A549 (cell line): ENCODE results near the gene SLC35D1. TPM values are rescaled to one million over a fixed set of nuclear protein-coding genes. Genes with fewer than 3 reads are reported as not detected.

Experiments used
- ATAC-seq, 2 experiments: fragments of 200-7000 bp in 1 of 2; fragments of >200 bp in 1 of 2; cut with Nextera tagmentation in 1 of 2; cut with Tn5 transposase in 1 of 2; 3 replicates each; pipeline versions ENCODE4 v1.8.0 to v1.9.1; 2018 to 2020; ENCODE audit warnings: mild to moderate bottlenecking in 1 of 2, moderate library complexity in 1 of 2
- CTCF ChIA-PET: fragments of 300-600 bp; sonication (Branson Sonifier 250); formaldehyde crosslinking; extraction: SDS; loops from one replicate; lab custom pipeline; 2021; ENCODE audit warnings: antibody characterized with exemption, inconsistent platforms; lab: Yijun Ruan, JAX
- POLR2A ChIA-PET: fragments of 350-600 bp; formaldehyde crosslinking; extraction: SDS; loops from one replicate; lab custom pipeline; 2021; ENCODE audit warnings: antibody characterized with exemption, inconsistent platforms; lab: Yijun Ruan, JAX
- DNase-seq, 2 experiments: peaks; one replicate each; pipeline versions ENCODE4 v3.0.0 to v3.0.0-alpha.2; 2011 to 2016; ENCODE audit warnings: low read depth in 1 of 2, low spot score in 1 of 2
- FAIRE-seq: peaks from 2 replicates; lab custom pipeline; 2011; peaks lifted over from hg19 to GRCh38; lab: Jason Lieb, UNC
- H3K27ac ChIP-seq, 2 experiments: fragments of >200 bp; sonication (Bioruptor Twin); formaldehyde crosslinking; 3 replicates each; pipeline ENCODE4 v1.5.1; 2016 to 2017
- H3K4me1 ChIP-seq: fragments of >200 bp; sonication (Bioruptor Twin); formaldehyde crosslinking; 3 replicates; pipeline ENCODE4 v1.6.1; 2016
- H3K4me2 ChIP-seq: fragments of >200 bp; sonication (Bioruptor Twin); formaldehyde crosslinking; 3 replicates; pipeline ENCODE4 v1.6.1; 2016
- H3K4me3 ChIP-seq: fragments of >200 bp; sonication (Bioruptor Twin); formaldehyde crosslinking; 3 replicates; pipeline ENCODE4 v1.5.1; 2016
- H3K9me3 ChIP-seq: fragments of >200 bp; sonication (Bioruptor Twin); formaldehyde crosslinking; 3 replicates; pipeline ENCODE4 v1.6.1; 2016
- ATOH8 ChIP-seq: fragments of 250-450 bp; sonication (Bioruptor Pico); IDR thresholded peaks from 2 replicates; pipeline ENCODE4 v1.5.0; 2020; ENCODE audit warnings: low read depth, mild to moderate bottlenecking, moderate library complexity
- BCL3 ChIP-seq: fragments of >200 bp; sonication (Bioruptor Twin); formaldehyde crosslinking; IDR thresholded peaks from 3 replicates; pipeline ENCODE4 v1.6.1; 2016
- BHLHE40 ChIP-seq: IDR thresholded peaks from 2 replicates; pipeline ENCODE4 v1.6.1; 2012; ENCODE audit warnings: low read depth, low read length, inconsistent platforms
- CBX8 ChIP-seq: fragments of 200-600 bp; sonication (generic); IDR thresholded peaks from 2 replicates; pipeline ENCODE4 v1.6.1; 2016
- CTCF ChIP-seq: fragments of >200 bp; sonication (Bioruptor Twin); formaldehyde crosslinking; IDR thresholded peaks from 3 replicates; pipeline ENCODE4 v1.5.1; 2016
- EHMT2 ChIP-seq: fragments of 200-600 bp; sonication (generic); IDR thresholded peaks from 2 replicates; pipeline ENCODE4 v1.6.1; 2016; ENCODE audit warnings: antibody characterized with exemption, low read depth, mild to moderate bottlenecking, moderate library complexity
- ELK1 ChIP-seq: fragments of 150-350 bp; IDR thresholded peaks from 2 replicates; pipeline ENCODE4 v1.6.1; 2014; ENCODE audit warnings: low read depth, mild to moderate bottlenecking, low read length
- JUN ChIP-seq, 2 experiments: fragments of >200 bp; sonication (Bioruptor Twin); formaldehyde crosslinking; IDR thresholded peaks; 2 replicates in 1 of 2; 3 replicates in 1 of 2; pipeline ENCODE4 v1.6.1; 2016 to 2017
- MYC ChIP-seq: IDR thresholded peaks from 2 replicates; pipeline ENCODE4 v1.6.1; 2012; ENCODE audit warnings: mild to moderate bottlenecking, inconsistent platforms, low read length, improper control_type of control experiment, borderline replicate concordance
- PHF8 ChIP-seq: fragments of 200-600 bp; sonication (generic); IDR thresholded peaks from 2 replicates; pipeline ENCODE4 v1.6.1; 2016; ENCODE audit warnings: low read depth, mild to moderate bottlenecking, antibody characterized with exemption, moderate library complexity, borderline replicate concordance
- RAD21 ChIP-seq, 2 experiments: fragments of >200 bp in 1 of 2; sonication (Bioruptor Twin) in 1 of 2; formaldehyde crosslinking in 1 of 2; IDR thresholded peaks in 1 of 2; conservative IDR thresholded peaks in 1 of 2; 2 replicates in 1 of 2; 3 replicates in 1 of 2; pipeline ENCODE4 v1.6.1; 2012 to 2018; ENCODE audit warnings: inconsistent platforms in 1 of 2
- RARB ChIP-seq: fragments of 250-450 bp; sonication (Bioruptor Pico); IDR thresholded peaks from 2 replicates; pipeline ENCODE4 v1.8.0; 2021; ENCODE audit warnings: mild to moderate bottlenecking, moderate library complexity
- RFX5 ChIP-seq: fragments of 450-650 bp; IDR thresholded peaks from 2 replicates; pipeline ENCODE4 v1.7.1; 2014; ENCODE audit warnings: antibody characterized with exemption, mild to moderate bottlenecking, moderate library complexity
- RNF2 ChIP-seq: fragments of 200-600 bp; sonication (generic); IDR thresholded peaks from 2 replicates; pipeline ENCODE4 v1.6.1; 2016; ENCODE audit warnings: low read depth, mild to moderate bottlenecking, antibody characterized with exemption, moderate library complexity, borderline replicate concordance
- SMC3 ChIP-seq: fragments of >200 bp; sonication (Bioruptor Twin); formaldehyde crosslinking; IDR thresholded peaks from 3 replicates; pipeline ENCODE4 v1.6.1; 2018; ENCODE audit warnings: inconsistent platforms
- SREBF2 ChIP-seq: fragments of 450-650 bp; IDR thresholded peaks from 2 replicates; pipeline ENCODE4 v1.6.1; 2014; ENCODE audit warnings: mild to moderate bottlenecking, moderate library complexity
- TP53 ChIP-seq: fragments of 250-450 bp; sonication (Bioruptor Pico); IDR thresholded peaks from 2 replicates; pipeline ENCODE4 v1.5.0; 2021; ENCODE audit warnings: mild to moderate bottlenecking, moderate library complexity
- ZNF302 ChIP-seq: fragments of 250-450 bp; sonication (Bioruptor Pico); IDR thresholded peaks from 2 replicates; pipeline ENCODE4 v1.9.0; 2021; ENCODE audit warnings: inconsistent platforms, mild to moderate bottlenecking, moderate library complexity
- WGBS: methylation state at CpG from one replicate; pipeline ENCODE4 v1.1.6; 2017; ENCODE audit errors: missing lambda C conversion rate; 5-methylcytosine and 5-hydroxymethylcytosine counted together
- polyA plus RNA-seq, 4 experiments: library from polyadenylated mRNA; depleted of rRNA in 3 of 4; stranded (reverse); fragments of >200 nt; fragmentation: RNase III in 1 of 4; extraction: RNeasy Plus Mini Kit Qiagen cat#74134 plus additional on column Dnase treatment in 1 of 4; gene quantifications; 2 replicates in 3 of 4; 3 replicates in 1 of 4; pipeline ENCODE4 v1.2.3, GENCODE V29; 2011 to 2017

Gene SLC35D1
- polyA plus RNA-seq, 2 of the 4 experiments (the other 2 are of a cell fraction), result 5.2 to 12.9 TPM

GRCh38 chr1:67051196-67051595, 2.8 kb downstream of the SLC35D1 start:
- WGBS, result 95% methylated on average over 4 of the region's 4 CpGs
- no peak overlapping the region for H3K27ac ChIP-seq
- no peak for TF ChIP-seq TP53
- no peak for TF ChIP-seq MYC
- no peak for TF ChIP-seq PHF8
- TF ChIP-seq BHLHE40, result no peak
- TF ChIP-seq EHMT2, result no peak
- DNase-seq, result no peak
- no peaks in the 10 kb centered on the region for H3K9me3 ChIP-seq
- H3K4me3 ChIP-seq, result no peak overlapping the region
- ATAC-seq, result no peak
- ChIA-PET POLR2A (no interaction called here), CTCF (interaction anchor here (1.2 kb wide), 1 partner anchor 98 kb away, joined by 5 read pairs; no protein-coding TSS in a partner anchor)
- peaks cover 8% of the 10 kb centered on the region for H3K4me1 ChIP-seq
- no peak overlapping the region for H3K4me2 ChIP-seq
- FAIRE-seq, result no peak

GRCh38 chr1:67044631-67045270, 9.2 kb downstream of the SLC35D1 start:
- ChIA-PET POLR2A (no interaction called here), CTCF (interaction anchor here (3.0 kb wide), 1 partner anchor 104 kb away, joined by 10 read pairs; no protein-coding TSS in a partner anchor)
- H3K4me3 ChIP-seq, result no peak overlapping the region
- DNase-seq (no peak), FAIRE-seq (no peak), ATAC-seq (no peak)
- H3K9me3 ChIP-seq, result no peaks in the 10 kb centered on the region
- H3K27ac ChIP-seq, result no peak overlapping the region
- no peaks in the 10 kb centered on the region for H3K4me1 ChIP-seq
- 90% methylated on average over 4 of the region's 4 CpGs for WGBS
- no peak overlapping the region for H3K4me2 ChIP-seq
- TF ChIP-seq CTCF, result no peak
- TF ChIP-seq RARB (CRISPR knock-in tag), result no peak
- TF ChIP-seq JUN (IDR thresholded peaks at IDR 0.05), result no peak

- FAIRE-seq (no peak), ATAC-seq (no peak), DNase-seq (no peak)
- CTCF ChIA-PET, result interaction anchor here (2.0 kb wide), 1 partner anchor 106 kb away, joined by 5 read pairs; no protein-coding TSS in a partner anchor
- Histone ChIP-seq H3K4me3 (no peak overlapping the region), H3K4me2 (no peak overlapping the region), H3K4me1 (no peaks in the 10 kb centered on the region), H3K9me3 (no peaks in the 10 kb centered on the region), H3K27ac (no peak overlapping the region)
- WGBS, result 77% methylated on average over 3 of the region's 3 CpGs
- TF ChIP-seq ELK1, result no peak
- no peak for TF ChIP-seq SMC3
- no peak for TF ChIP-seq RAD21 (conservative IDR thresholded peaks at IDR 0.05 in 1 of 2, IDR thresholded peaks at IDR 0.05 in 1 of 2)
- no peak for TF ChIP-seq ATOH8
- no peak for TF ChIP-seq BCL3
- TF ChIP-seq RNF2, result no peak
- TF ChIP-seq ZNF302 (CRISPR knock-in tag), result no peak
- no peak for TF ChIP-seq CBX8
- TF ChIP-seq SREBF2, result no peak
- TF ChIP-seq RFX5, result no peak
- POLR2A ChIA-PET, result no interaction called here
Observed at GRCh38 chr1:67043366-67043765, 10.6 kb downstream of the SLC35D1 start.
